ENCODE results near the gene ISG20L2. TPM values are rescaled to one million over a fixed set of nuclear protein-coding genes. Genes with fewer than 3 reads are reported as not detected.

The ISG20L2 gene
- total and polyA plus RNA-seq, 2 experiments from 2014 or later = 16.4 to 22.4 TPM

DNA sequence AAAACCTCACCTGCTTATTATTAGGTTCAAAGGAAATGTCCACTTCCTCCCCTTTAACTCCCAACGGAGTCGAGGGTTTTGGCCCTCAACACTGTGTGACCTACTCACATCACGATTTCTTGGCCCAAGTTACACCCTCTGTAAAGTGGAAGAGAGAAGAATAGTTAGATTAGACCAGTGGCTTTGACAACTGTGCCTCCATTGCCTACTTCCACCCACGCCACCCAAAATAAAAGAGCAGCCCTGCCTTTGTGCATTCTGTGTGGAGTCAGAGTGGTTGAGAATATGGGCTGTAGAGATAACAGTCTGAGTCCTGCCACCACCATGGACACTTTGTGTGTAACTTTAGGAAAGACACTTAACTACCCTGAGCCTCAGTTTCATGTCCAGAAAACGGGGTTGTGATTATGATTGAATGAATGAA lies 27.0 kb upstream of the ISG20L2 start:
- H3K27ac ChIP-seq = no peak overlapping the region
- TF ChIP-seq EZH2phosphoT487 (IDR thresholded peaks at IDR 0.05; ENCODE audit: low read depth, severe bottlenecking, unreplicated experiment) = no peak
- no peak for TF ChIP-seq EZH2 (IDR thresholded peaks at IDR 0.05; ENCODE audit: borderline replicate concordance)
- TF ChIP-seq, protein P1, sequence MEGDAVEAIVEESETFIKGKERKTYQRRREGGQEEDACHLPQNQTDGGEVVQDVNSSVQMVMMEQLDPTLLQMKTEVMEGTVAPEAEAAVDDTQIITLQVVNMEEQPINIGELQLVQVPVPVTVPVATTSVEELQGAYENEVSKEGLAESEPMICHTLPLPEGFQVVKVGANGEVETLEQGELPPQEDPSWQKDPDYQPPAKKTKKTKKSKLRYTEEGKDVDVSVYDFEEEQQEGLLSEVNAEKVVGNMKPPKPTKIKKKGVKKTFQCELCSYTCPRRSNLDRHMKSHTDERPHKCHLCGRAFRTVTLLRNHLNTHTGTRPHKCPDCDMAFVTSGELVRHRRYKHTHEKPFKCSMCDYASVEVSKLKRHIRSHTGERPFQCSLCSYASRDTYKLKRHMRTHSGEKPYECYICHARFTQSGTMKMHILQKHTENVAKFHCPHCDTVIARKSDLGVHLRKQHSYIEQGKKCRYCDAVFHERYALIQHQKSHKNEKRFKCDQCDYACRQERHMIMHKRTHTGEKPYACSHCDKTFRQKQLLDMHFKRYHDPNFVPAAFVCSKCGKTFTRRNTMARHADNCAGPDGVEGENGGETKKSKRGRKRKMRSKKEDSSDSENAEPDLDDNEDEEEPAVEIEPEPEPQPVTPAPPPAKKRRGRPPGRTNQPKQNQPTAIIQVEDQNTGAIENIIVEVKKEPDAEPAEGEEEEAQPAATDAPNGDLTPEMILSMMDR (IDR thresholded peaks at IDR 0.05; ENCODE audit: poor library complexity) = no peak
- 79% methylated on average over 5 of the region's 5 CpGs for WGBS (ENCODE audit: low lambda C conversion rate, missing lambda C conversion rate)

DNA sequence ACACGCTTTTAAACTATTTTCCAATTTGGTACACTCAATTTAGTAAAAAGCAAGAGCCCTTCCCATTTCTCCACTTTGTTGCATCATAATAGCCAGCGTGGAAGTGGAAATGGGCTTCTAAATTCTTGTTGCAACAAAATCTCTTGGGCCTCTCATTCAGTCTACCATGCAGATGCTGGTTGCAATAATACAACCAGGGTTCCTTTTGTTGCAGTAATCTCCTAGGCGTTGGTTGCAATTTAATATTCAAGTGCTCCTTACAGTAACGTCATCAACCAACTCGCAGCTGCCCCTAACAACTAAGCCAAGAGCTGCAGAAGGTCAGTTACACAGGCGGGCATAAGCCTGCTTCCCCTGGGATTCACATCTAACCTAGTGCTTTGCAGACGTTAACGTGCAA lies 25.7 kb upstream of the ISG20L2 start:
- no peak overlapping the region for H3K4me2 ChIP-seq
- TF ChIP-seq, protein P1 (IDR thresholded peaks at IDR 0.05; ENCODE audit: poor library complexity) = no peak
- TF ChIP-seq EZH2phosphoT487 (IDR thresholded peaks at IDR 0.05; ENCODE audit: low read depth, severe bottlenecking, unreplicated experiment) = no peak
- no peak for TF ChIP-seq EZH2 (IDR thresholded peaks at IDR 0.05; ENCODE audit: borderline replicate concordance)
- H3K79me2 ChIP-seq = peaks cover 43% of the 10 kb centered on the region
- no peaks in the 10 kb centered on the region for H3K9me2 ChIP-seq (replicated peaks; ENCODE audit: insufficient read depth)
- H4K20me1 ChIP-seq (ENCODE audit: insufficient read depth, poor library complexity, severe bottlenecking) = no peaks in the 10 kb centered on the region
- peaks cover 11% of the 10 kb centered on the region for H3K4me1 ChIP-seq (ENCODE audit: insufficient read depth)
- no peaks in the 10 kb centered on the region for H3K27me3 ChIP-seq
- H3K4me3 ChIP-seq = no peak overlapping the region
- H3K9me3 ChIP-seq (ENCODE audit: low read depth) = no peaks in the 10 kb centered on the region
- 91% methylated on average over 8 of the region's 8 CpGs for WGBS (ENCODE audit: low lambda C conversion rate, missing lambda C conversion rate)
- H3K36me3 ChIP-seq (replicated peaks; ENCODE audit: insufficient read depth, low read depth) = no peaks in the 10 kb centered on the region
- H3K27ac ChIP-seq = no peak overlapping the region
- no peak overlapping the region for H2AFZ ChIP-seq
- no peak for DNase-seq (ENCODE audit: low spot score)

More for the DNA sequence above, 27.0 kb upstream of the ISG20L2 start:
- no peaks in the 10 kb centered on the region for H3K9me3 ChIP-seq (ENCODE audit: low read depth)
- no peak for DNase-seq (ENCODE audit: low spot score)
- no peak overlapping the region for H3K4me3 ChIP-seq
- no peaks in the 10 kb centered on the region for H3K9me2 ChIP-seq (replicated peaks; ENCODE audit: insufficient read depth)
- H4K20me1 ChIP-seq (ENCODE audit: insufficient read depth, poor library complexity, severe bottlenecking) = no peaks in the 10 kb centered on the region
- H3K27me3 ChIP-seq = no peaks in the 10 kb centered on the region
- H3K4me1 ChIP-seq (ENCODE audit: insufficient read depth) = peaks cover 4% of the 10 kb centered on the region
- H3K79me2 ChIP-seq = peaks cover 30% of the 10 kb centered on the region
- H2AFZ ChIP-seq = no peak overlapping the region
- no peak overlapping the region for H3K4me2 ChIP-seq
- no peaks in the 10 kb centered on the region for H3K36me3 ChIP-seq (replicated peaks; ENCODE audit: insufficient read depth, low read depth)

DNA sequence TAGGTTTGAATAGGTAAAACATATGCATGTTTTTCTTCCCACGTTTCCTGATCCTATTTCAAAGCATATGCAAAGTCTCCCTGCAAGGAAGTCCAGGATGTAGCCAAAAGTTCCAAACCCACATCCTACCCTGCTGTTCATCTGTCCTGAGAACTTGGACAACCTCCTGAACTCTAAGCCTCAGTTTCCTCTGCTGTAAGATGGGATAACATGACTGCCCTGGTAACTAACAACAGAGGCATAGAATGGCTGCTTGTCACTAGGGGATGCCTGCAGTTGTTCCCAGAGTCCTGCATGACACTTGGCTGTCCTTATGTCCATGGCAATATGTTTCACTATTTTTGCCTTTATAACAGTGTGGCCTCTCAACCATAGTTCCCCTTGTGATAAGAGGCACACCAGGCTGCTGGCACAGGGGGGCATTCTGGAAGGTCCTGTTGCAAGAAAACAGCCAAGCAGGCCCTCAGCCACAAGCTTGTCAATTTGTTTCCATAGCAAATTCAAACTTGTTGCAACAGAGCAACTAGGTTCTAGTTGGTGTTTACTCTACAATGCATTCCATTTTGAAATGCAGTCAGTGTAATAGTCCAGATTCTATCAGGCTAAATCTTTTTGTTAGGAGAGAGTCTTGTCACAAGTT lies 24.4 kb upstream of the ISG20L2 start:
- Histone ChIP-seq H3K9me2 (replicated peaks; ENCODE audit: insufficient read depth) (no peaks in the 10 kb centered on the region), H3K4me2 (peak overlapping the region; percentile 83), H3K4me3 (peak overlapping the region; percentile 95), H4K20me1 (ENCODE audit: insufficient read depth, poor library complexity, severe bottlenecking) (no peaks in the 10 kb centered on the region), H3K27me3 (no peaks in the 10 kb centered on the region), H3K9me3 (ENCODE audit: low read depth) (no peaks in the 10 kb centered on the region), H3K36me3 (replicated peaks; ENCODE audit: insufficient read depth, low read depth) (no peaks in the 10 kb centered on the region), H3K27ac (peak overlapping the region; percentile 100), H3K79me2 (peaks cover 55% of the 10 kb centered on the region), H2AFZ (no peak overlapping the region), H3K4me1 (ENCODE audit: insufficient read depth) (peaks cover 23% of the 10 kb centered on the region)
- 48% methylated on average over 1 of the region's 1 CpG for WGBS (ENCODE audit: low lambda C conversion rate, missing lambda C conversion rate)
- no peak for TF ChIP-seq EZH2phosphoT487 (IDR thresholded peaks at IDR 0.05; ENCODE audit: low read depth, severe bottlenecking, unreplicated experiment)
- TF ChIP-seq, protein P1 (IDR thresholded peaks at IDR 0.05; ENCODE audit: poor library complexity) = no peak
- no peak for TF ChIP-seq EZH2 (IDR thresholded peaks at IDR 0.05; ENCODE audit: borderline replicate concordance)
- DNase-seq (ENCODE audit: low spot score) = no peak

All from hepatocyte (in vitro differentiated cells).